Heart left ventricle (tissue), 16 donors: ENCODE data around the gene ENOX1. TPM values are rescaled to one million over a fixed set of nuclear protein-coding genes. Genes with fewer than 3 reads are reported as not detected.

Experiments used
- ATAC-seq, 4 donors: fragments of 200-7000 bp; cut with Tn5 transposase; one replicate each; pipeline ENCODE4 v1.9.1; 2020 to 2022; ENCODE audit warnings: moderate library complexity in 4 of 4, mild to moderate bottlenecking in 3 of 4, moderate number of reproducible peaks in 1 of 4
- DNase-seq, 5 donors: peaks; one replicate each; pipeline ENCODE4 v3.0.0-alpha.2; 2020
- H3K27ac ChIP-seq, 12 donors: fragments of 200-600 bp; sonication (generic) in 4 of 12; one replicate each; pipeline versions ENCODE4 v1.5.0 to v1.8.0; 2016 to 2022; ENCODE audit warnings: mild to moderate bottlenecking in 2 of 12
- H3K27me3 ChIP-seq, 9 donors: fragments of 200-600 bp; sonication (generic) in 2 of 9; one replicate each; pipeline versions ENCODE4 v1.5.1 to v1.8.0; 2016 to 2022; ENCODE audit warnings: mild to moderate bottlenecking in 3 of 9
- H3K36me3 ChIP-seq, 9 donors: fragments of 200-600 bp; sonication (generic) in 2 of 9; one replicate each; pipeline versions ENCODE4 v1.5.0 to v1.8.0; 2018 to 2022; ENCODE audit warnings: mild to moderate bottlenecking in 2 of 9
- H3K4me1 ChIP-seq, 12 donors: fragments of 200-600 bp; sonication (generic) in 4 of 12; one replicate each; pipeline versions ENCODE4 v1.5.0 to v1.8.0; 2016 to 2022; ENCODE audit warnings: mild to moderate bottlenecking in 3 of 12
- H3K4me3 ChIP-seq, 12 donors: fragments of 200-600 bp; sonication (generic) in 4 of 12; one replicate each; pipeline versions ENCODE4 v1.5.0 to v1.8.0; 2017 to 2022; ENCODE audit warnings: mild to moderate bottlenecking in 9 of 12, moderate library complexity in 4 of 12
- H3K9me3 ChIP-seq, 12 donors: fragments of 200-600 bp; sonication (generic) in 4 of 12; one replicate each; pipeline versions ENCODE4 v1.5.0 to v1.8.0; 2016 to 2022; ENCODE audit warnings: mild to moderate bottlenecking in 1 of 12
- POLR2A ChIP-seq, 2 donors: fragments of 450-650 bp; IDR thresholded peaks; one replicate each; pipeline ENCODE4 v1.6.1; 2017; ENCODE audit warnings: antibody characterized with exemption in 2 of 2, mild to moderate bottlenecking in 2 of 2, moderate library complexity in 2 of 2
- WGBS, 4 donors: extraction: QIAGEN DNeasy Blood & Tissue Kit in 2 of 4; methylation state at CpG; one replicate each; pipeline versions ENCODE4 v1.1.5 to v1.1.7; 2013 to 2018; 5-methylcytosine and 5-hydroxymethylcytosine counted together
- intact Hi-C, 10 donors: fragments of 100-400 bp; cut with DNase I; formaldehyde crosslinking; loops; one replicate each; pipeline versions ENCODE4 v1.11.1 to v1.14.2; 2022
- polyA plus RNA-seq, 2 donors: library from polyadenylated mRNA; stranded (reverse); fragments of 200-250 nt; gene quantifications; one replicate each; pipeline ENCODE4 v1.2.3, GENCODE V29; 2013
- total RNA-seq, 9 donors: library from RNA; depleted of rRNA in 2 of 9; stranded (reverse); fragments of >200 nt in 2 of 9; fragmentation: NEBNext Ultra II Directional in 3 of 9; extraction: Animal tissue kit (Norgen Biotek cat#: 25700) in 3 of 9; gene quantifications; one replicate each; pipeline versions ENCODE4 v1.1.0 to v1.2.4, GENCODE V29; 2016 to 2023
- TF ChIP-seq, protein P1 (sequence below), 12 donors: fragments of 200-600 bp; sonication (generic) in 4 of 12; IDR thresholded peaks; one replicate each; pipeline versions ENCODE4 v1.5.0 to v1.8.0; 2018 to 2022; ENCODE audit warnings: antibody characterized with exemption in 12 of 12, mild to moderate bottlenecking in 5 of 12
- donor health status: ischemic (EF 13 %, LVEDD 7.1; RV severe dilation, severe dysfunction).
- donor health status: healthy with polysubstance abuse.
- donor health status: DM: no; HTN: yes; CAD: no.
- donor health status: DM: no; HTN: no; CAD: no.
- donor health status: ischemic (EF 25% LVEDD 6.9; RV normal size, moderate dysfunction).
- donor health status: ischemic (EF 25% LVEDD 5.7; RV mildly dilated, moderate dysfunction).
- donor health status: healthy.
- donor health status: DM: yes; HTN: yes; CAD: no.
- donor health status: ischemic (EF 35%, LVEDD 5.7; RV mildly dilated, moderate dysfunction).
- donor health status: nonischemic (EF 11% LVEDD 7.7; RV severe dilation, severe dysfunction).
- donor health status: DM: yes; HTN: yes; CAD: no.
- donor health status: PGD.
- donor health status: ischemic (EF 29% LVEDD 5.4; RV normal size, mild dysfunction).
- donor health status: nonischemic (EF 23%, LVEDD 6.1; RV moderate dilation, normal function).

The ENOX1 gene
- total and polyA plus RNA-seq, 11 donors, result 2.0 to 10.1 (median 5.4) TPM

DNA sequence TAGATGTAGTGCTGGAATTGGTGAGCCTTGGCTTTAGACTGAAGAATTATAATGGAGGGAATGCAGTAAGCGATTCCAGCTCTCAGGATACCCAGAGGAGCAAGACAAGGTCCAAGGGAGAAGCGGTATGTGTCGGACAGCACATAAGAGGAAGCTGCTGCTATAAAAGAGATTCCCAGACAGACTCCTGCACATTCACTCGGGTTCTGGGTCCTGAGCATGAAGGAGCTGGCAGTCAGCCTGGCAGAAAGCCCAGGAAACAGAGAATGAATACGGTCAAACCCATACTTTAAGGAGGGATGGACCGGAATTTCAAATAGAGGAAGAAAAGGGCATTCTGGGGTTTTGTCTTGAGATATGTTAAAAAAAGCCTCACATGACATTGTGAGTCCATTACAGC is 455.1 kb downstream of the ENOX1 start:
- ATAC-seq (peak in 1 of 4 donors; percentile 33), DNase-seq (no peak)
- Histone ChIP-seq H3K27me3 (no peaks in the 10 kb centered on the region), H3K27ac (no peak overlapping the region), H3K9me3 (no peaks in the 10 kb centered on the region), H3K4me3 (no peak overlapping the region), H3K36me3 (no peaks in the 10 kb centered on the region), H3K4me1 (peaks cover 0 to 18% (median 6%) of the 10 kb centered on the region in 12 donors)
- intact Hi-C loops, result no loop called here
- TF ChIP-seq, protein P1, sequence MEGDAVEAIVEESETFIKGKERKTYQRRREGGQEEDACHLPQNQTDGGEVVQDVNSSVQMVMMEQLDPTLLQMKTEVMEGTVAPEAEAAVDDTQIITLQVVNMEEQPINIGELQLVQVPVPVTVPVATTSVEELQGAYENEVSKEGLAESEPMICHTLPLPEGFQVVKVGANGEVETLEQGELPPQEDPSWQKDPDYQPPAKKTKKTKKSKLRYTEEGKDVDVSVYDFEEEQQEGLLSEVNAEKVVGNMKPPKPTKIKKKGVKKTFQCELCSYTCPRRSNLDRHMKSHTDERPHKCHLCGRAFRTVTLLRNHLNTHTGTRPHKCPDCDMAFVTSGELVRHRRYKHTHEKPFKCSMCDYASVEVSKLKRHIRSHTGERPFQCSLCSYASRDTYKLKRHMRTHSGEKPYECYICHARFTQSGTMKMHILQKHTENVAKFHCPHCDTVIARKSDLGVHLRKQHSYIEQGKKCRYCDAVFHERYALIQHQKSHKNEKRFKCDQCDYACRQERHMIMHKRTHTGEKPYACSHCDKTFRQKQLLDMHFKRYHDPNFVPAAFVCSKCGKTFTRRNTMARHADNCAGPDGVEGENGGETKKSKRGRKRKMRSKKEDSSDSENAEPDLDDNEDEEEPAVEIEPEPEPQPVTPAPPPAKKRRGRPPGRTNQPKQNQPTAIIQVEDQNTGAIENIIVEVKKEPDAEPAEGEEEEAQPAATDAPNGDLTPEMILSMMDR (IDR thresholded peaks at IDR 0.05), result no peak
- TF ChIP-seq POLR2A (IDR thresholded peaks at IDR 0.05), result no peak
- 45 to 59% (median 50%) methylated on average over 6 of the region's 6 CpGs for WGBS, 4 donors

DNA sequence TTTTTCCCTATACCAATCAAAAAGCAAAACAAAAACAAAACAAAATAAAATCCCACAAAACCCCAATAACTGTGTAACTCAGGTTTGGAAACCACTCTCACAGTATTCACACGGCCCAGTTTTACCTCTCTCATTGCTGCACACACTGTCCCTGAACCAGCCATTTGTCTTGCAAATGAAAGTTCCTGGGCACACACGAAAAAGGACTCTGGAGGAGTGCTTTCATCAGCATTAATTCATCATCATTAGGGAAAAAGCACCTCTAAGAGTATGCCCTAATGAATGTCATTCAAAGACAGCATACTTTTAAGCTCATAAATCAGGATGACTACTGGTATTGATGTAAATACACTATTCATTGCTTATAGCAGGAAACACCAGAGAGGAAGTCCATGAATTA is 457.1 kb downstream of the ENOX1 start:
- Histone ChIP-seq H3K36me3 (no peaks in the 10 kb centered on the region), H3K9me3 (no peaks in the 10 kb centered on the region), H3K27ac (no peak overlapping the region), H3K4me3 (no peak overlapping the region), H3K4me1 (peaks cover 0 to 15% (median 6%) of the 10 kb centered on the region in 12 donors), H3K27me3 (no peaks in the 10 kb centered on the region)
- intact Hi-C loops, result no loop called here
- no peak for ATAC-seq
- 90 to 96% (median 92%) methylated on average over 2 of the region's 2 CpGs for WGBS, 4 donors
- TF ChIP-seq, protein P1 (IDR thresholded peaks at IDR 0.05), result no peak
- no peak for TF ChIP-seq POLR2A (IDR thresholded peaks at IDR 0.05)
- no peak for DNase-seq

DNA sequence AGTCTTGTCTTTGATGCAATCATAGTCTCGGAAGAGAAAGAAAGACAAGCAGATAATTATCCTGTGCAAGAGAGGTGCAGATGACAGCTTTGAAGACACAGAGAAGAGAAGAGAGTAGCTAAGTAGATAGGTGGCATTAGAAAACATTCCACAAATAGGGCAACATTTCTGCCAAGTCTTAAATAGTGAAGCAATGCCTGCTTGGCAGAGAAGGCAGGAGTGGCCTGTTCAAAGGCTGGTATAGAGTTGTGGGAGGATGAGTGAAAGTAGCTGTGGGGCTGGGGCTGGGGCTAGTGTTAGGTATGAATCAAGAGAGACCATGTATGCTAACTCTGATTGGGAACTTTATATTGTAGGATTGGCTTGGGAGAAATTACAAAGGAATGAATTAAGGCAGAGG is 457.9 kb downstream of the ENOX1 start:
- H3K27ac ChIP-seq, result no peak overlapping the region
- TF ChIP-seq, protein P1 (IDR thresholded peaks at IDR 0.05), result no peak
- no peak for TF ChIP-seq POLR2A (IDR thresholded peaks at IDR 0.05)
- peak in 1 of 4 donors; percentile 24 for ATAC-seq

DNA sequence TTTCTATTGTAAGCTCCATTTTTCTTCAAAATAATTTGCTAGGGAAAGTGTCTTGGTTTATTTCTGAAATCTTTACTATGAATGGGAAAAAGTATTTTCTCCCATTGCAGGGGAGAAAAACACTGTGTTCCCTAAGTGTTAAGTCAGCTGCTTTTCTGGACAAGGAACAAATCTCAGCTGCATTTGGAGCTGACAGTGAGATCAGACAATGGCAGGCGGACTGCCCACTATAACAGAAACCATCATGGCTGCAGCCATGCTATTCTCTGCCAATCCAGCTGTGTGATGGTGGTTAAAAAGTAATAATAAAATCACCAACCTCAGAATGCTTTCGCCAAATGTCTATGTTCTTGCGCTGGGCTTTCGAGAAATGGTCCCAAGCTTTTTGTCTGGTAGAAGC is 460.7 kb downstream of the ENOX1 start:
- intact Hi-C loops, result no loop called here
- Histone ChIP-seq H3K36me3 (peaks cover 0 to 8% (median 0%) of the 10 kb centered on the region in 9 donors), H3K9me3 (no peaks in the 10 kb centered on the region), H3K4me1 (peaks cover 0 to 9% (median under 1%) of the 10 kb centered on the region in 12 donors), H3K4me3 (no peak overlapping the region), H3K27me3 (no peaks in the 10 kb centered on the region), H3K27ac (no peak overlapping the region)
- TF ChIP-seq, protein P1 (IDR thresholded peaks at IDR 0.05), result no peak
- TF ChIP-seq POLR2A (IDR thresholded peaks at IDR 0.05), result no peak
- WGBS, 4 donors, result 84 to 89% (median 86%) methylated on average over 4 of the region's 4 CpGs
- ATAC-seq, result peak in 2 of 4 donors; percentile 55 to 59
- no peak for DNase-seq

More for the DNA sequence above, 457.9 kb downstream of the ENOX1 start:
- H3K36me3 ChIP-seq, result no peaks in the 10 kb centered on the region
- H3K4me1 ChIP-seq, result peaks cover 0 to 15% (median 6%) of the 10 kb centered on the region in 12 donors
- no peak overlapping the region for H3K4me3 ChIP-seq
- intact Hi-C loops, result no loop called here
- no peaks in the 10 kb centered on the region for H3K9me3 ChIP-seq
- no peak for DNase-seq
- H3K27me3 ChIP-seq, result no peaks in the 10 kb centered on the region
- 52 to 82% (median 62%) methylated on average over 1 of the region's 1 CpG for WGBS, 4 donors
